ENCODE data around the gene OLIG3. TPM values are rescaled to one million over a fixed set of nuclear protein-coding genes. Genes with fewer than 3 reads are reported as not detected.

Gene OLIG3
- total RNA-seq, 1 experiment from 2014 or later: 5.4 TPM

- no peak for TF ChIP-seq STAT6 (CRISPR knock-in tag; conservative IDR thresholded peaks at IDR 0.05; ENCODE audit: low read depth)
Measured at GRCh38 chr6:137465378-137466009, 28.7 kb downstream of the OLIG3 start (continued).

- TF ChIP-seq SMAD4 (CRISPR knock-in tag; IDR thresholded peaks at IDR 0.05): no peak
- no peak for TF ChIP-seq NR2C2 (CRISPR knock-in tag; IDR thresholded peaks at IDR 0.05)
- TF ChIP-seq IRF2 (CRISPR knock-in tag; IDR thresholded peaks at IDR 0.05; ENCODE audit: borderline replicate concordance, low read depth): no peak
- no peak for TF ChIP-seq MLX (CRISPR knock-in tag; IDR thresholded peaks at IDR 0.05)
- TF ChIP-seq ERG (CRISPR knock-in tag; IDR thresholded peaks at IDR 0.05): no peak
- TF ChIP-seq RORB (CRISPR knock-in tag; IDR thresholded peaks at IDR 0.05): no peak
- TF ChIP-seq ESRRA (CRISPR knock-in tag; IDR thresholded peaks at IDR 0.05; ENCODE audit: borderline replicate concordance): no peak
- no peak for TF ChIP-seq HMGA2 (CRISPR knock-in tag; IDR thresholded peaks at IDR 0.05)
- TF ChIP-seq ZBTB21 (CRISPR knock-in tag; IDR thresholded peaks at IDR 0.05; ENCODE audit: borderline replicate concordance): no peak
- TF ChIP-seq SMAD3 (CRISPR knock-in tag; IDR thresholded peaks at IDR 0.05; ENCODE audit: borderline replicate concordance): no peak
- TF ChIP-seq E2F5 (CRISPR knock-in tag; IDR thresholded peaks at IDR 0.05): no peak
- TF ChIP-seq ETV6 (CRISPR knock-in tag; IDR thresholded peaks at IDR 0.05): no peak
- no peak for TF ChIP-seq ZNF396 (CRISPR knock-in tag; IDR thresholded peaks at IDR 0.05; ENCODE audit: borderline replicate concordance)
- no peak for TF ChIP-seq NFATC4 (CRISPR knock-in tag; IDR thresholded peaks at IDR 0.05)
- no peak for TF ChIP-seq ZNF532 (CRISPR knock-in tag; IDR thresholded peaks at IDR 0.05; ENCODE audit: borderline replicate concordance)
- no peak overlapping the region for H3K4me3 Mint-ChIP-seq
- no peak for ATAC-seq
- H3K4me1 Mint-ChIP-seq: no peaks in the 10 kb centered on the region
- no peaks in the 10 kb centered on the region; the same call in 1 of the 2 replicates for H3K27me3 Mint-ChIP-seq (ENCODE audit: low read depth)
- H3K27ac Mint-ChIP-seq: no peak overlapping the region
- ChIA-PET CTCF (no interaction called here), POLR2A (no interaction called here)
- H3K36me3 Mint-ChIP-seq: peaks cover 12% of the 10 kb centered on the region
- H3K9me3 Mint-ChIP-seq: peaks cover 25% of the 10 kb centered on the region
- DNase-seq (ENCODE audit: low spot score): no peak
Measured at GRCh38 chr6:137452333-137452894, 41.8 kb downstream of the OLIG3 start.

Measured in WTC11 (cell line).